H9 (cell line): Measurements from ENCODE around the gene SLCO4A1. TPM values are rescaled to one million over a fixed set of nuclear protein-coding genes. Genes with fewer than 3 reads are reported as not detected.

Source experiments
- DNase-seq: peaks from one replicate; pipeline ENCODE4 v3.0.0-alpha.2; 2017
- H2AFZ ChIP-seq: one replicate; pipeline ENCODE4 v1.6.1; 2013; ENCODE audit warnings: mild to moderate bottlenecking, low read length, control low read depth, moderate library complexity
- H2AK5ac ChIP-seq: 2 replicates; pipeline ENCODE4 v1.6.1; 2013; ENCODE audit warnings: low read length, control low read depth, mixed read lengths; ENCODE audit not compliant: insufficient read length
- H2BK120ac ChIP-seq: one replicate; pipeline ENCODE4 v1.6.1; 2013; ENCODE audit warnings: low read depth, mild to moderate bottlenecking, low read length, control low read depth, inconsistent platforms; ENCODE audit not compliant: poor library complexity, severe bottlenecking
- H2BK12ac ChIP-seq: 2 replicates; pipeline ENCODE4 v1.6.1; 2013; ENCODE audit warnings: low read length, control low read depth, mixed read lengths, low read depth; ENCODE audit not compliant: insufficient read length
- H2BK15ac ChIP-seq: 2 replicates; pipeline ENCODE4 v1.6.1; 2013; ENCODE audit warnings: low read depth, low read length, control low read depth
- H2BK20ac ChIP-seq: one replicate; pipeline ENCODE4 v1.6.1; 2013; ENCODE audit warnings: low read depth, mild to moderate bottlenecking, low read length, control low read depth, inconsistent platforms; ENCODE audit not compliant: poor library complexity, severe bottlenecking
- H2BK5ac ChIP-seq: 2 replicates; pipeline ENCODE4 v1.6.1; 2013; ENCODE audit warnings: low read length, control low read depth, mixed read lengths; ENCODE audit not compliant: insufficient read length
- H3K14ac ChIP-seq: 2 replicates; pipeline ENCODE4 v1.6.1; 2013; ENCODE audit warnings: low read length, control low read depth; ENCODE audit not compliant: insufficient read depth
- H3K18ac ChIP-seq: 2 replicates; pipeline ENCODE4 v1.6.1; 2013; ENCODE audit warnings: low read depth, mild to moderate bottlenecking, mixed read lengths, low read length, control low read depth; ENCODE audit not compliant: insufficient read length
- H3K23ac ChIP-seq: 2 replicates; pipeline ENCODE4 v1.6.1; 2013; ENCODE audit warnings: low read length, control low read depth, mixed read lengths, low read depth; ENCODE audit not compliant: insufficient read length
- H3K23me2 ChIP-seq: 2 replicates; pipeline ENCODE4 v1.6.1; 2013; ENCODE audit warnings: low read depth, mild to moderate bottlenecking, mixed read lengths, low read length, control low read depth; ENCODE audit not compliant: insufficient read length, poor library complexity, severe bottlenecking
- H3K27ac ChIP-seq: 2 replicates; pipeline ENCODE4 v1.5.1; 2013; ENCODE audit warnings: low read length, control low read depth, mixed read lengths, low read depth; ENCODE audit not compliant: insufficient read length
- H3K27me3 ChIP-seq: 2 replicates; pipeline ENCODE4 v1.6.1; 2013; ENCODE audit warnings: low read length, control low read depth, inconsistent platforms; ENCODE audit not compliant: insufficient read depth
- H3K4ac ChIP-seq: 2 replicates; pipeline ENCODE4 v1.6.1; 2013; ENCODE audit warnings: low read depth, mild to moderate bottlenecking, control low read depth, inconsistent platforms, low read length, moderate library complexity
- H3K4me1 ChIP-seq: 2 replicates; pipeline ENCODE4 v1.6.1; 2013; ENCODE audit warnings: low read length, control low read depth, inconsistent platforms; ENCODE audit not compliant: insufficient read depth
- H3K4me2 ChIP-seq: 2 replicates; pipeline ENCODE4 v1.6.1; 2013; ENCODE audit warnings: low read length, control low read depth, mixed read lengths; ENCODE audit not compliant: insufficient read length, insufficient read depth
- H3K56ac ChIP-seq: 2 replicates; pipeline ENCODE4 v1.6.1; 2013; ENCODE audit warnings: low read depth, mild to moderate bottlenecking, mixed read lengths, low read length, control low read depth; ENCODE audit not compliant: insufficient read length
- H3K79me1 ChIP-seq: 2 replicates; pipeline ENCODE4 v1.6.1; 2013; ENCODE audit warnings: low read depth, mild to moderate bottlenecking, moderate library complexity, low read length, control low read depth, inconsistent platforms; ENCODE audit not compliant: insufficient read depth, poor library complexity, severe bottlenecking
- H3K79me2 ChIP-seq: 2 replicates; pipeline ENCODE4 v1.6.1; 2013; ENCODE audit warnings: low read length, control low read depth, inconsistent platforms; ENCODE audit not compliant: insufficient read depth
- H3K9ac ChIP-seq: 2 replicates; pipeline ENCODE4 v1.6.1; 2013; ENCODE audit warnings: low read length, control low read depth, mixed read lengths; ENCODE audit not compliant: insufficient read length; ENCODE audit errors: extremely low read depth
- H3K9me3 ChIP-seq: one replicate; pipeline ENCODE4 v1.6.1; 2013; ENCODE audit warnings: low read depth, low read length, inconsistent platforms; ENCODE audit not compliant: control insufficient read depth
- H3T11ph ChIP-seq: one replicate; pipeline ENCODE4 v1.6.1; 2013; ENCODE audit warnings: mild to moderate bottlenecking, low read length, control low read depth, inconsistent platforms
- H4K20me1 ChIP-seq: one replicate; pipeline ENCODE4 v1.6.1; 2013; ENCODE audit not compliant: control insufficient read depth, insufficient read length, insufficient read depth
- H4K5ac ChIP-seq: 2 replicates; pipeline ENCODE4 v1.6.1; 2013; ENCODE audit warnings: low read depth, mild to moderate bottlenecking, mixed read lengths, low read length, control low read depth; ENCODE audit not compliant: insufficient read length
- H4K8ac ChIP-seq: replicated peaks from 2 replicates; pipeline ENCODE4 v1.6.1; 2013; ENCODE audit warnings: low read length, control low read depth, mixed read lengths, low read depth; ENCODE audit not compliant: insufficient read length
- H4K91ac ChIP-seq: 2 replicates; pipeline ENCODE4 v1.6.1; 2013; ENCODE audit warnings: low read depth, mild to moderate bottlenecking, moderate library complexity, mixed read lengths, low read length, control low read depth; ENCODE audit not compliant: insufficient read length
- H3K27ac Mint-ChIP-seq, 3 experiments: 2 replicates in 2 of 3; 3 replicates in 1 of 3; pipeline ENCODE4 v1.8.0; 2020 to 2021; ENCODE audit warnings: mixed read lengths in 3 of 3, mild to moderate bottlenecking in 1 of 3, moderate library complexity in 1 of 3
- H3K27me3 Mint-ChIP-seq: 2 replicates; pipeline ENCODE4 v1.8.0; 2021; ENCODE audit warnings: low read depth, mild to moderate bottlenecking, moderate library complexity, mixed read lengths
- H3K36me3 Mint-ChIP-seq, 3 experiments: 2 replicates in 2 of 3; 3 replicates in 1 of 3; pipeline ENCODE4 v1.8.0; 2020 to 2021; ENCODE audit warnings: low read depth in 3 of 3, mixed read lengths in 3 of 3; ENCODE audit not compliant: insufficient read depth in 1 of 3
- H3K4me1 Mint-ChIP-seq, 2 experiments: 2 replicates each; pipeline ENCODE4 v1.8.0; 2020; ENCODE audit warnings: mixed read lengths in 2 of 2
- H3K4me3 Mint-ChIP-seq, 2 experiments: 2 replicates in 1 of 2; 3 replicates in 1 of 2; pipeline ENCODE4 v1.8.0; 2020 to 2021; ENCODE audit warnings: mild to moderate bottlenecking in 2 of 2, mixed read lengths in 2 of 2, moderate library complexity in 1 of 2
- H3K9me3 Mint-ChIP-seq, 2 experiments: 2 replicates in 1 of 2; 3 replicates in 1 of 2; pipeline ENCODE4 v1.8.0; 2020; ENCODE audit warnings: mild to moderate bottlenecking in 2 of 2, mixed read lengths in 2 of 2, moderate library complexity in 1 of 2
- CTCF ChIP-seq: fragments of 200-600 bp; sonication (generic); conservative IDR thresholded peaks from 3 replicates; pipeline ENCODE4 v1.8.0; 2021; ENCODE audit warnings: antibody characterized with exemption, mild to moderate bottlenecking
- WGBS: extraction: QIAGEN DNeasy Blood & Tissue Kit; methylation state at CpG from one replicate; pipeline ENCODE4 v1.1.7; 2013; ENCODE audit warnings: missing lambda C conversion rate, low lambda C conversion rate, mixed read lengths; ENCODE audit not compliant: insufficient read length; ENCODE audit errors: extremely low coverage; 5-methylcytosine and 5-hydroxymethylcytosine counted together
- total RNA-seq: library from RNA; stranded (reverse); gene quantifications from 2 replicates; pipeline ENCODE4 v1.2.1, GENCODE V29; 2021

Gene SLCO4A1
- total RNA-seq, 1 experiment from 2014 or later, result 9.4 TPM

- Histone ChIP-seq H3K79me1 (no peaks in the 10 kb centered on the region), H3K18ac (no peak overlapping the region), H2AFZ (no peak overlapping the region), H3K4ac (no peak overlapping the region), H4K8ac (no peak overlapping the region), H3K4me1 (peaks cover 5% of the 10 kb centered on the region), H2BK120ac (no peak overlapping the region), H3K56ac (no peak overlapping the region), H3K79me2 (peaks cover 3% of the 10 kb centered on the region; the same call in 1 of the 2 replicates), H3K27ac (no peak overlapping the region), H2BK15ac (no peak overlapping the region), H3K9me3 (no peaks in the 10 kb centered on the region), H3K23ac (no peak overlapping the region), H3K23me2 (peaks cover 8% of the 10 kb centered on the region), H2BK20ac (no peak overlapping the region), H4K5ac (no peak overlapping the region), H3K27me3 (peaks cover 9% of the 10 kb centered on the region; the same call in 1 of the 2 replicates), H2BK12ac (no peak overlapping the region), H3K9ac (no peak overlapping the region), H3K4me2 (no peak overlapping the region), H2AK5ac (no peak overlapping the region), H4K91ac (no peak overlapping the region), H2BK5ac (no peak overlapping the region), H3K14ac (no peak overlapping the region; the same call in 1 of the 2 replicates), H3T11ph (no peak overlapping the region), H4K20me1 (no peaks in the 10 kb centered on the region)
- no CpG with 5 or more reads among the region's 23 CpGs for WGBS
- Mint-ChIP-seq H3K4me3 (peak overlapping the region in 1 of 2 experiments; percentile 70; a peak in 2 of 5 replicates), H3K4me1 (peaks cover 6 to 22% of the 10 kb centered on the region in 2 experiments), H3K9me3 (no peaks in the 10 kb centered on the region; a peak in 1 of 5 replicates), H3K36me3 (peaks cover 0 to 2% (median under 1%) of the 10 kb centered on the region in 3 experiments; a peak in 1 of 7 replicates), H3K27ac (no peak overlapping the region), H3K27me3 (peaks cover 53% of the 10 kb centered on the region)
- no peak for DNase-seq
- TF ChIP-seq CTCF, result no peak
These were observed 1.9 kb downstream of the SLCO4A1 start for GRCh38 chr20:62644044-62644795.
